WTC11 (cell line): ENCODE measurements around the gene REEP6.

Source experiments
- CBFB ChIP-seq: sonication (generic); formaldehyde crosslinking; IDR thresholded peaks from 2 replicates; pipeline ENCODE4 v1.8.1; 2022; ENCODE audit warnings: mild to moderate bottlenecking, low read depth, missing genetic modification reagents
- CREM ChIP-seq: sonication (generic); formaldehyde crosslinking; IDR thresholded peaks from 2 replicates; pipeline ENCODE4 v1.8.1; 2022; ENCODE audit warnings: mild to moderate bottlenecking, missing genetic modification reagents, moderate library complexity
- CTCF ChIP-seq: fragments of 200-600 bp; IDR thresholded peaks from 2 replicates; pipeline ENCODE4 v1.8.0; 2022; ENCODE audit warnings: antibody characterized with exemption
- ESRRA ChIP-seq: sonication (generic); formaldehyde crosslinking; IDR thresholded peaks from 2 replicates; pipeline ENCODE4 v1.8.1; 2022; ENCODE audit warnings: mild to moderate bottlenecking, missing genetic modification reagents, borderline replicate concordance
- TCF7 ChIP-seq: sonication (generic); formaldehyde crosslinking; IDR thresholded peaks from 2 replicates; pipeline ENCODE4 v1.8.0; 2022; ENCODE audit warnings: mild to moderate bottlenecking, low read depth, missing genetic modification reagents, moderate library complexity
- ZNF317 ChIP-seq: sonication (generic); formaldehyde crosslinking; IDR thresholded peaks from 2 replicates; pipeline ENCODE4 v1.8.1; 2023; ENCODE audit warnings: low read depth, mild to moderate bottlenecking, moderate library complexity, missing genetic modification reagents, borderline replicate concordance

GRCh38 chr19:1523412-1524286 lies 32.7 kb downstream of the REEP6 start, which contains the start of gene PLK5:
- TF ChIP-seq CBFB = no peak
- TF ChIP-seq ZNF317 (CRISPR knock-in tag) = no peak
- TF ChIP-seq ESRRA (CRISPR knock-in tag) = no peak
- TF ChIP-seq TCF7 (CRISPR knock-in tag) = no peak
- no peak for TF ChIP-seq CTCF
- no peak for TF ChIP-seq CREM (CRISPR knock-in tag)
